SK-N-SH (cell line): ENCODE results near the gene STK36. TPM values are rescaled to one million over a fixed set of nuclear protein-coding genes. Genes with fewer than 3 reads are reported as not detected.

ENCODE experiments used
- CTCF ChIA-PET: fragments of 300-600, 350-600 bp; formaldehyde crosslinking; extraction: SDS; loops from one replicate; lab custom pipeline; 2021; lab: Yijun Ruan, JAX
- POLR2A ChIA-PET: fragments of 350-600 bp; sonication (Branson Sonifier 250); formaldehyde crosslinking; extraction: SDS; loops from one replicate; lab custom pipeline; 2020; ENCODE audit warnings: antibody characterized with exemption, inconsistent platforms; lab: Yijun Ruan, JAX
- DNase-seq: peaks from one replicate; pipeline ENCODE4 v3.0.0; 2012
- H2AFZ ChIP-seq: fragments of 200-600 bp; sonication (generic); 2 replicates; pipeline ENCODE4 v1.8.1; 2016; ENCODE audit warnings: antibody characterized with exemption, mild to moderate bottlenecking, low read depth
- H3F3A ChIP-seq: fragments of 200-600 bp; sonication (generic); replicated peaks from 2 replicates; pipeline ENCODE3; 2016; ENCODE audit warnings: antibody characterized with exemption, mild to moderate bottlenecking; ENCODE audit not compliant: insufficient read depth
- H3K27ac ChIP-seq, 2 experiments: fragments of 200-500 bp in 1 of 2; fragments of 200-600 bp in 1 of 2; sonication (Bioruptor generic) in 1 of 2; sonication (generic), shearing (Covaris generic) in 1 of 2; 2 replicates each; pipeline versions ENCODE4 v1.5.1 to v1.6.1; 2014 to 2016; ENCODE audit warnings: low read depth in 2 of 2, inconsistent platforms in 1 of 2, low read length in 1 of 2, mild to moderate bottlenecking in 1 of 2, mixed read lengths in 1 of 2
- H3K27me3 ChIP-seq: fragments of 200-600 bp; sonication (generic), shearing (Covaris generic); 2 replicates; pipeline ENCODE4 v1.6.1; 2016; ENCODE audit warnings: mixed run types; ENCODE audit not compliant: insufficient read depth
- H3K36me3 ChIP-seq, 2 experiments: fragments of 200-500 bp in 1 of 2; fragments of 200-600 bp in 1 of 2; sonication (Bioruptor generic) in 1 of 2; sonication (generic) in 1 of 2; replicated peaks in 1 of 2; 2 replicates each; pipeline versions ENCODE3 to v1.5.1; 2014 to 2016; ENCODE audit warnings: low read length in 1 of 2, mild to moderate bottlenecking in 1 of 2; ENCODE audit not compliant: insufficient read depth in 2 of 2, control insufficient read depth in 1 of 2
- H3K4me1 ChIP-seq, 2 experiments: fragments of 200-500 bp in 1 of 2; fragments of 200-600 bp in 1 of 2; sonication (Bioruptor generic) in 1 of 2; sonication (generic), shearing (Covaris generic) in 1 of 2; 2 replicates each; pipeline versions ENCODE4 v1.5.1 to v1.6.1; 2014 to 2016; ENCODE audit warnings: low read depth in 1 of 2, low read length in 1 of 2, mixed run types in 1 of 2; ENCODE audit not compliant: insufficient read depth in 2 of 2, control insufficient read depth in 1 of 2
- H3K4me2 ChIP-seq: fragments of 200-600 bp; sonication (generic), shearing (Covaris generic); 2 replicates; pipeline ENCODE4 v1.6.1; 2017; ENCODE audit warnings: mixed run types
- H3K4me3 ChIP-seq, 2 experiments: fragments of 200-500 bp in 1 of 2; fragments of 200-600 bp in 1 of 2; sonication (Bioruptor generic) in 1 of 2; sonication (generic), shearing (Covaris generic) in 1 of 2; 2 replicates each; pipeline versions ENCODE4 v1.5.1 to v1.8.1; 2014 to 2016; ENCODE audit warnings: low read depth in 2 of 2, inconsistent platforms in 1 of 2, low read length in 1 of 2, mild to moderate bottlenecking in 1 of 2, mixed read lengths in 1 of 2, moderate library complexity in 1 of 2
- H3K79me2 ChIP-seq: fragments of 200-600 bp; sonication (generic); 2 replicates; pipeline ENCODE4 v1.8.1; 2017; ENCODE audit warnings: mild to moderate bottlenecking; ENCODE audit not compliant: insufficient read depth
- H3K9ac ChIP-seq: fragments of 200-600 bp; sonication (generic); 2 replicates; pipeline ENCODE4 v1.6.1; 2017; ENCODE audit warnings: mixed run types
- H3K9me2 ChIP-seq: fragments of 200-600 bp; sonication (generic); 2 replicates; pipeline ENCODE4 v1.6.1; 2017; ENCODE audit warnings: mixed run types
- H3K9me3 ChIP-seq: fragments of 200-600 bp; sonication (generic); 2 replicates; pipeline ENCODE4 v1.6.1; 2017; ENCODE audit warnings: mixed run types, mild to moderate bottlenecking, moderate library complexity
- H4K20me1 ChIP-seq: fragments of 200-600 bp; sonication (generic); 2 replicates; pipeline ENCODE4 v1.6.1; 2017; ENCODE audit warnings: mild to moderate bottlenecking, mixed run types; ENCODE audit not compliant: insufficient read depth
- CHD2 ChIP-seq: fragments of 150-350 bp; IDR thresholded peaks from 2 replicates; pipeline ENCODE4 v1.6.1; 2018; ENCODE audit warnings: low read length; ENCODE audit not compliant: partially characterized antibody
- EP300 ChIP-seq, 2 experiments: IDR thresholded peaks; 2 replicates each; pipeline versions ENCODE4 v1.4.0 to v1.6.1; 2012; ENCODE audit warnings: borderline replicate concordance in 1 of 2, low read depth in 1 of 2, low read length in 1 of 2
- EZH2phosphoT487 ChIP-seq: fragments of 200-600 bp; sonication (generic); IDR thresholded peaks from 2 replicates; pipeline ENCODE4 v1.6.1; 2017; ENCODE audit warnings: low read depth, mixed run types, mild to moderate bottlenecking, antibody characterized with exemption, moderate library complexity, borderline replicate concordance
- FOSL2 ChIP-seq: IDR thresholded peaks from 2 replicates; pipeline ENCODE4 v1.4.0; 2012; ENCODE audit warnings: low read depth, mild to moderate bottlenecking, moderate library complexity, borderline replicate concordance
- FOXJ3 ChIP-seq: sonication (generic); formaldehyde crosslinking; IDR thresholded peaks from 2 replicates; pipeline ENCODE4 v1.5.1; 2020; ENCODE audit warnings: mild to moderate bottlenecking, missing genetic modification reagents
- FOXM1 ChIP-seq: IDR thresholded peaks from 2 replicates; pipeline ENCODE4 v1.4.0; 2012; ENCODE audit warnings: low read depth, mild to moderate bottlenecking
- GABPA ChIP-seq: IDR thresholded peaks from 2 replicates; pipeline ENCODE4 v1.4.0; 2012; ENCODE audit warnings: low read depth, mild to moderate bottlenecking
- IRF3 ChIP-seq: fragments of 150-350 bp; IDR thresholded peaks from 2 replicates; pipeline ENCODE4 v1.6.1; 2016; ENCODE audit warnings: mild to moderate bottlenecking, low read depth, low read length
- JUND ChIP-seq: IDR thresholded peaks from 2 replicates; pipeline ENCODE4 v1.4.0; 2012
- MAX ChIP-seq: IDR thresholded peaks from 2 replicates; pipeline ENCODE4 v1.4.0; 2012; ENCODE audit warnings: low read depth
- MEF2A ChIP-seq: IDR thresholded peaks from 2 replicates; pipeline ENCODE4 v1.4.0; 2012; ENCODE audit warnings: low read depth, borderline replicate concordance
- MXI1 ChIP-seq: IDR thresholded peaks from 2 replicates; pipeline ENCODE4 v1.6.1; 2012; ENCODE audit warnings: mild to moderate bottlenecking, low read depth, low read length, improper control_type of control experiment
- NFIC ChIP-seq: IDR thresholded peaks from 2 replicates; pipeline ENCODE4 v1.4.0; 2012; ENCODE audit warnings: borderline replicate concordance
- PBX3 ChIP-seq: IDR thresholded peaks from 2 replicates; pipeline ENCODE4; 2012
- RAD21 ChIP-seq: IDR thresholded peaks from 2 replicates; pipeline ENCODE4 v1.6.1; 2012; ENCODE audit warnings: mild to moderate bottlenecking, low read length
- RFX5 ChIP-seq: IDR thresholded peaks from 2 replicates; pipeline ENCODE4 v1.6.1; 2012; ENCODE audit warnings: mild to moderate bottlenecking, improper control_type of control experiment, low read length
- RXRA ChIP-seq: IDR thresholded peaks from 2 replicates; pipeline ENCODE4 v1.4.0; 2012; ENCODE audit warnings: low read depth, mild to moderate bottlenecking, borderline replicate concordance
- SIN3A ChIP-seq: IDR thresholded peaks from 2 replicates; pipeline ENCODE4 v1.6.1; 2012; ENCODE audit warnings: low read depth, mild to moderate bottlenecking, low read length, moderate library complexity, borderline replicate concordance
- SMC3 ChIP-seq: IDR thresholded peaks from 2 replicates; pipeline ENCODE4 v1.6.1; 2012; ENCODE audit warnings: low read depth, low read length, improper control_type of control experiment
- TAF1 ChIP-seq: IDR thresholded peaks from 2 replicates; pipeline ENCODE4 v1.6.1; 2012; ENCODE audit warnings: low read depth, mild to moderate bottlenecking, low read length, moderate library complexity, borderline replicate concordance
- TCF12 ChIP-seq: IDR thresholded peaks from 2 replicates; pipeline ENCODE4 v1.4.0; 2012
- YY1 ChIP-seq: IDR thresholded peaks from 2 replicates; pipeline ENCODE4 v1.4.0; 2012; ENCODE audit warnings: low read depth, mild to moderate bottlenecking
- ZBTB33 ChIP-seq: IDR thresholded peaks from 2 replicates; pipeline ENCODE4 v1.4.0; 2012; ENCODE audit warnings: low read depth, borderline replicate concordance
- WGBS: methylation state at CpG from one replicate; pipeline ENCODE4 v1.1.6; 2017; ENCODE audit warnings: low lambda C conversion rate; 5-methylcytosine and 5-hydroxymethylcytosine counted together
- polyA plus RNA-seq, 3 experiments: library from polyadenylated mRNA; depleted of rRNA; stranded (reverse); fragments of >200 nt; gene quantifications; 2 replicates each; pipeline ENCODE4 v1.2.3, GENCODE V29; 2012
- TF ChIP-seq, protein P1 (sequence below): IDR thresholded peaks from 2 replicates; pipeline ENCODE4 v1.4.0; 2012; ENCODE audit warnings: low read depth, borderline replicate concordance

The STK36 gene
- polyA plus RNA-seq, 1 of the 3 experiments (the other 2 are of a cell fraction) = 53.5 TPM

- DNase-seq = no peak
- H3K79me2 ChIP-seq = no peaks in the 10 kb centered on the region
- H3K9ac ChIP-seq = no peak overlapping the region
- H3K4me1 ChIP-seq = no peaks in the 10 kb centered on the region
- no peak overlapping the region for H3K4me3 ChIP-seq
- WGBS = 88% methylated on average over 6 of the region's 6 CpGs
- peaks cover 36 to 77% of the 10 kb centered on the region in 2 experiments for H3K36me3 ChIP-seq
- no peak overlapping the region for H3K27ac ChIP-seq
- no peak overlapping the region for H2AFZ ChIP-seq
- H3F3A ChIP-seq = peaks cover 4% of the 10 kb centered on the region
- TF ChIP-seq YY1 (no peak), TCF12 (no peak), IRF3 (no peak), SMC3 (no peak), MXI1 (no peak), NFIC (no peak), PBX3 (no peak), JUND (no peak), TAF1 (no peak)
- no peaks in the 10 kb centered on the region for H3K27me3 ChIP-seq
- no peaks in the 10 kb centered on the region for H3K9me2 ChIP-seq
- CTCF ChIA-PET = no interaction called here
- no peaks in the 10 kb centered on the region for H3K9me3 ChIP-seq
- H4K20me1 ChIP-seq = no peaks in the 10 kb centered on the region
- no peak overlapping the region for H3K4me2 ChIP-seq
- POLR2A ChIA-PET = no interaction called here
Measured at GRCh38 chr2:218743068-218743467, 71.2 kb downstream of the STK36 start.

DNA sequence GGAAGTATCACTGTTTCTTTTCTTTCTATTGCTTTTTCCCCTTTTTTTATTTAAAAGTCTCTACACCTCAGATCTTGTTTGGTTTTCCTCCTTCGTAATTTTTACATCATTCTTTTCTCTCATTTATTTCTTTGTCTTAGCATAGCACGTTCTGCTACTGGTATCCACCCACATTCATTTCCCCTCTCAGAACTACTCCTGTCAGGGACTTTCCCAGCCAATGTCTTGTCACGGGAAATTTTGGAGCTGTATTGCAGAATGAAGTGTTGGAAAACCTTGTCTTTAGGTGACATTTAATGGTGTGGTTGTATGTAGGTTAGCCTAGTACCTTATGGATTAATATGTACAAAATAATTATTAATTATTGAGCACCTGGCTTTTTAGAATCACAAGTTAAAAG lies 72.7 kb downstream of the STK36 start:
- no peaks in the 10 kb centered on the region for H3K9me2 ChIP-seq
- ChIA-PET CTCF (interaction anchor here (1.1 to 2.3 kb wide), 2 partner anchors 34 to 103 kb away, joined by 3 to 5 read pairs; no protein-coding TSS in a partner anchor), POLR2A (no interaction called here)
- H3K79me2 ChIP-seq = no peaks in the 10 kb centered on the region
- H3K27me3 ChIP-seq = no peaks in the 10 kb centered on the region
- H3F3A ChIP-seq = no peaks in the 10 kb centered on the region
- no peak overlapping the region for H3K27ac ChIP-seq
- no peaks in the 10 kb centered on the region for H3K9me3 ChIP-seq
- H3K4me2 ChIP-seq = no peak overlapping the region
- no peak overlapping the region for H3K4me3 ChIP-seq
- no peak for DNase-seq
- WGBS = 94% methylated on average over 3 of the region's 3 CpGs
- H2AFZ ChIP-seq = no peak overlapping the region
- no peak overlapping the region for H3K9ac ChIP-seq
- H3K4me1 ChIP-seq = no peaks in the 10 kb centered on the region
- TF ChIP-seq, protein P1, sequence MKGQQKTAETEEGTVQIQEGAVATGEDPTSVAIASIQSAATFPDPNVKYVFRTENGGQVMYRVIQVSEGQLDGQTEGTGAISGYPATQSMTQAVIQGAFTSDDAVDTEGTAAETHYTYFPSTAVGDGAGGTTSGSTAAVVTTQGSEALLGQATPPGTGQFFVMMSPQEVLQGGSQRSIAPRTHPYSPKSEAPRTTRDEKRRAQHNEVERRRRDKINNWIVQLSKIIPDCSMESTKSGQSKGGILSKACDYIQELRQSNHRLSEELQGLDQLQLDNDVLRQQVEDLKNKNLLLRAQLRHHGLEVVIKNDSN = no peak
- no peak for TF ChIP-seq PBX3
- no peak for TF ChIP-seq RAD21
- no peak for TF ChIP-seq FOXM1
- no peak for TF ChIP-seq FOXJ3 (CRISPR knock-in tag)
- TF ChIP-seq JUND = no peak
- TF ChIP-seq FOSL2 = no peak
- TF ChIP-seq CHD2 = no peak
- TF ChIP-seq SIN3A = no peak
- no peak for TF ChIP-seq MAX
- TF ChIP-seq RXRA = no peak
- no peak for TF ChIP-seq EP300 (IDR thresholded peaks at IDR 0.05; ENCODE audit: borderline replicate concordance in 1 of 2, low read depth in 1 of 2, low read length in 1 of 2)
- TF ChIP-seq EZH2phosphoT487 = no peak
- TF ChIP-seq MEF2A = no peak
- TF ChIP-seq TAF1 = no peak
- TF ChIP-seq ZBTB33 = no peak
- TF ChIP-seq GABPA = no peak
- no peak for TF ChIP-seq RFX5
- H4K20me1 ChIP-seq = no peaks in the 10 kb centered on the region
- peaks cover 43 to 73% of the 10 kb centered on the region in 2 experiments for H3K36me3 ChIP-seq
